HG02588 (cell line): ENCODE data around the gene BNC2.

Experiments used
- ATAC-seq: cut with Tn5 transposase; IDR thresholded peaks from one replicate; pipeline ENCODE4 v1.9.1; 2021; ENCODE audit warnings: mild to moderate bottlenecking, moderate library complexity; ENCODE audit not compliant: unreplicated experiment

The BNC2 gene

GRCh38 chr9:16871336-16872151 is 1.1 kb upstream of the BNC2 start:
- no peak for ATAC-seq

DNA sequence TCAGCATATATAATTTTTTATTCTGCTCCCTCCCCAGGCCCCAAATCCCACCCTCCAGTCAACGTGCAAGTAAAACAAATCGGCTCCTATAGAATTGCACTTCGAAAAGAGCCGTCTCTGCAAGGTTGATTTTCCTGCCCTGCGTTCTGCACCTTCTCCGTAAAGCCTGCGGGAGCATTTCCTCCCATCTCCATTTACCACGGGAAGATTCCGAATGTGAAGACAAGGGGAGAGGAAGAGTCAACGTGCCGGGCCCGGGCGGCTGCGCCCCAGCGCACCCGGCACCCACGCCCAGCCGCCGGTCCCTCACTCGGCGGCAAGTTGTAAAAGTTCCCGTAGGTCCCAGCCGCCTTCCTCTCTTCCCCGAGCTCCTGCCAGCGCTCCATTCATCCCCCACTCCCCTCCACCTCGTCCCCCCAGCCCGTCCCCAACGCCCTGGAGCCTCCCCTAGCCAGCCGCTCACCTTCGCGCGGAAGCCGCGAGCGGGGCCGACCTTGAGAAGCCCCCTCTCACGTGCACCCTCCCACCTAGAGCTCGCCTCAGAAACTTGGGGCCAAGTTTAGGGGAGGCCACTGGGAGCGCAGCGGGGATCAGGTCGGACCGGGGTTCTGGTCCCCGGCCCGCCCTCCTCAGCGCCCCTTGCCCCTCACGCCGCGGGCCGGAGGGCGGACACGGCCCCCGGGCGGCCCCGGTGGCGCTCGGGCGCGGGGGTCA is 431 bp downstream of the BNC2 start:
- ATAC-seq: no peak

- ATAC-seq: no peak
These were observed 1.2 kb downstream of the BNC2 start for GRCh38 chr9:16869131-16869881.

GRCh38 chr9:16868701-16869100 is 1.8 kb downstream of the BNC2 start:
- ATAC-seq: no peak

DNA sequence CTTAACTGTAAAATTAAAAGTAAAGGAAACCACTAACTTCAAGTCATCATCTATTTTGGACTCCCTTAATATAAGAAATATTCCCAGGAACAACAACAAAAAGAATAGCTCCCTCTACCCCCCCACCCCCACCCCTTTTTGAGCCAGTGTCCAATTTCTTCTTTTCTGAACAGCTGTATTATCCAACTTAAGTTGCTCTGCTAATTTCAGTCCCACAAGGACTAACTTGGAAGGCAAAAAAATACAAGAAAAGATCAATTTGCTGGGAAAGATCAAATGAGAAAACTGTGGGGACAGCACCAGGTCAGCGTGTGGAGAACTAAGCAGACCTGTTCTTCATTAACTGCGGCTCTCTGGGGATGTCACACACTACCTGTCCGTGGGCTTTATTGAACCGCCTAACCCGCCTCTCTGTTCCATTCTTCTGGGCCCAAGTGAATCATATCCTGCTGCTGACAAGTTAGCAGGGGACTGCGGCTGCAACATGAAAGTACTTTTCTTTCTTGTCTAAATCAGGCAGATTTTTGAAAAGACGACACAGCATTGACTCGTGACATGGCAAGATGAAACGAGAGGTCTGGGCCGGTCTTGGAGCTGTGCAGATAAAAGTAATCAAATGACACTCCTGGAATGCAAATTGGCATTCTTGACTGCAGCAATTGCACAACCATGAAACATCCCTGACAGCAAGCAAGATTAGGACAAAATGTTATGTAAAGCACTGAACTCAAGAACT is 2.7 kb downstream of the BNC2 start:
- ATAC-seq: no peak

- no peak for ATAC-seq
These were observed 3.9 kb downstream of the BNC2 start for GRCh38 chr9:16866587-16866986.

- ATAC-seq: no peak
These were observed 5.6 kb downstream of the BNC2 start for GRCh38 chr9:16864649-16865434.

DNA sequence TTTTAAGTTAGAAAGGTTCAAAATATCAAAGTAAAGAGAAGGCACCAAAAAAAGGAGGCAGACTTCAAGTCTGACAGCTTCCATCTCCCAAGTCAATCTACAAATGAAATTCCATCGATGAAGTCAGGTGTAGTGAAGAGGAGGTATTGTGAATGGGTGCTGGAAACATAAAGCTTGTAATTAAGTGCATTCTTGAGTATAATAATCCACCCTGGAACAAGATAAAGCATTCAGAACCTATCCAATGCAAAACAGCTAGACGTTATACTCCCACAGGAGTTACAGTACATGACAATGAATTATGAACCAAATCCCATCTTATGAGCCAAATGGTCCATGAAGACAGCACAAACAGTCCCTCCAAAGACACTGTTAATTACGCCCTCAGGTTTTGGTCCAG is 22.3 kb downstream of the BNC2 start:
- ATAC-seq: no peak

GRCh38 chr9:16846986-16847385 is 23.5 kb downstream of the BNC2 start:
- no peak for ATAC-seq

DNA sequence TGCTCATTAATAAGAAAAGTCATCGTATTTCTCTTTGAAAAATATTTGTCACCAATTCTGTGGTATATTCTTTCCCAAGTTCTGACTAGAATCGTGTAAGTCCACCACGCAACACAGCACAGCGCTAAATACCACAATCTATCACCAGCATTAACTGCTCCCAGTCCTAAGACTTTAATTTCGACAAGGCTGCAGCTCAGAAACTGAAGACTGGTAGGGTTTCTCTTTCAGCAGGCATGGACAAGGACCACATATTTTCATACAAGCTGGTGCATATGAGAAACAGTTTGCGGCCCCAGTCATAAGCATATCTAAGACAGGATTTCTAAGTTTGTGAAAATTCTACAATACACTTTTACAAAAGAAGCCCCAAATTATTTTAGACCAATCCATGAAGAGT is 24.1 kb downstream of the BNC2 start:
- no peak for ATAC-seq

GRCh38 chr9:16834817-16835216 is 35.7 kb downstream of the BNC2 start:
- ATAC-seq: no peak

- no peak for ATAC-seq
These were observed 37.1 kb downstream of the BNC2 start for GRCh38 chr9:16833296-16833835.

GRCh38 chr9:16832101-16832500 is 38.4 kb downstream of the BNC2 start:
- no peak for ATAC-seq

GRCh38 chr9:16830806-16831205 is 39.7 kb downstream of the BNC2 start:
- no peak for ATAC-seq

GRCh38 chr9:16828340-16829281 is 41.9 kb downstream of the BNC2 start:
- no peak for ATAC-seq

- no peak for ATAC-seq
These were observed 44.4 kb downstream of the BNC2 start for GRCh38 chr9:16825971-16826625.

DNA sequence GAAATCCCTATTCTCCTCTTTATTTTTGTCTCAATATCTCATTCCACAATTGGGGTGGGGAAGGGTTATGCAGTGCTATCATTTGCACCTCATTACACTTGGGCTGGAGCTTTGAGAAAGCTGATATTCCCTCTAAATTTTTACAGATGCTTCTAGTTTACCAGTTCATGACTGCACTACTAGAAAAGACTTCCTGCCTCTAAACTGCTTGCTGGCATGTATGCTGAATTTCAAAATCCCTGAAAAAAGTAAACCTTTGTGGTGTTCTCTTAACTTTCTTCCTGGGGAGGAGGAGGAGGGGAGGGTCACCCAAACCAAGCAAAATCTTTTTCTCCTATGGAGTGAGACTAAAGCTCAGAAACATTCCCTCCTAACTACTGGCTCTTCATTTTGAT is 45.1 kb downstream of the BNC2 start:
- no peak for ATAC-seq
